ENCODE results near the gene PTPA.

The PTPA gene

GRCh38 chr9:129081388-129081904 lies 29.8 kb upstream of the PTPA start:
- peak; percentile 97 for DNase-seq (ENCODE audit: low spot score)

GRCh38 chr9:129084087-129084486 lies 27.1 kb upstream of the PTPA start:
- no peak for DNase-seq (ENCODE audit: low spot score)

DNA sequence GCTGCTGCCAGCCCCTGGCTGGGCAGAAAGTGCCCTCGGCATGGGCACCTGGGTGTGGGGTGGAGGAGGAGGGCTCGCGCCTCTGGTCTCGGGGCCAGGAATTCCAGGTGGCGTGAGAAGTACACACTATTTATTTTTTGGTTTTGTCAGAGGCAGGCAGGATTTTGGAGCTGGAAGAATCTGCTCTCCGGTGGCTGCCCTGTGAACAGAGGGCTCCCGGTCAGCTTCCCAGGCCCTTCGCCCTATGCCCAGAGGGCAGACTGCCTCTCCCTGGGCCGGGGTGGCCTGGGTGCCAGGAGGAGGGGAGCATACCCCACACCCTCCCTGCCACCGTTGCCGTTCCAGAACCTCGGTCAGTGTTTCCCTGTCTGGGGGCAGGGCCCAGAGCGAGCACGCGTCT lies 22.0 kb upstream of the PTPA start:
- no peak for DNase-seq (ENCODE audit: low spot score)

- DNase-seq (ENCODE audit: low spot score), result no peak
Measured at GRCh38 chr9:129093602-129094386, 17.4 kb upstream of the PTPA start.

- DNase-seq (ENCODE audit: low spot score), result no peak
Measured at GRCh38 chr9:129094387-129095169, 16.6 kb upstream of the PTPA start.

DNA sequence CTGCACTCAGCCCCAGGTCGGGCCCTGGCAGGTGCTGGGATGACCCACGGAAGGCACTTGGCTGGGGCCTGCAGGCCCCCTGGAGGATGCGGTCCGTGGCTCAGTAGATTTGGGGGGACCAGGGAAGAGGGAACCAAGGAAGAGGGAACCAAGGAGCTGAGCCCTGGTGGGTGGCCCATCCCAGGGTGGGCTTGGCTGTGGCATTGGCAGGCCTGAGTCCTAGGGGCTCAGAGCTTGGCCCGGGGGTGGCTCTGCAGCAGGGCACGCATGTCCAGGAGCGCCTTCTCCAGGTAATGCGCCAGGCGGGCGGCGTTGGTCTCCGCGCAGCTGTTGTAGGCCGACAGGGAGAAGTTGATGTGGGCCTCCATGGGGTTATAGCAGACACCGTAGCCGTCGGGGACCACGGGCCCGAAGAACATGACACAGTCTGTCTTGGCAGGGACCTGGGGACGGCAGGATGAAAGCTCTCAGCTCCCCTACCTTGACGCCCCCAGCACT lies 16.0 kb upstream of the PTPA start:
- DNase-seq (ENCODE audit: low spot score), result no peak

DNA sequence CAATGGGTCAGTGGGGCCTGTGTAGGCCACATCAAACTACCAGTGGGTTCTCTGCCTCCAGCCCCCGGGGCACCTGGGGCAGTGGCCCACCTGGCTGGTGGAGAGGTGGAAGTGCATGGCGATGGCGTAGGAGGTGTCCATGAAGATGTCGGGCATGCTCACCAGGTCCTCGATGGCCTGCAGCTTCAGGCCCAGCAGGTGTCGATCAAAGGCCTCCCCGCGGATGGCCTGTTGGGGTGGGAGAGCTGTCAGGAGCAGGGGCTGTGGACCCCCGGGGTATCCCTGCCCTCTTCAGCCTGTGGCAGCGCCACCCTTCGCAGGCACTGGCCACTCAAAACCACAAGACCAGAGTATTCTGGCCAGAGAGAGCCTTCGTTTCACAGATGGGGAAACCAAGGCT lies 15.3 kb upstream of the PTPA start:
- DNase-seq (ENCODE audit: low spot score), result no peak

GRCh38 chr9:129097671-129098306 lies 13.4 kb upstream of the PTPA start:
- DNase-seq (ENCODE audit: low spot score), result no peak

- no peak for DNase-seq (ENCODE audit: low spot score)
Measured at GRCh38 chr9:129098328-129098727, 12.9 kb upstream of the PTPA start.

GRCh38 chr9:129100383-129101169 lies 10.6 kb upstream of the PTPA start:
- DNase-seq (ENCODE audit: low spot score), result no peak

- no peak for DNase-seq (ENCODE audit: low spot score)
Measured at GRCh38 chr9:129101279-129101678, 9.9 kb upstream of the PTPA start.

- no peak for DNase-seq (ENCODE audit: low spot score)
Measured at GRCh38 chr9:129102095-129102525, 9.1 kb upstream of the PTPA start.

GRCh38 chr9:129102791-129103594 lies 8.2 kb upstream of the PTPA start:
- peak; percentile 78 for DNase-seq (ENCODE audit: low spot score)

DNA sequence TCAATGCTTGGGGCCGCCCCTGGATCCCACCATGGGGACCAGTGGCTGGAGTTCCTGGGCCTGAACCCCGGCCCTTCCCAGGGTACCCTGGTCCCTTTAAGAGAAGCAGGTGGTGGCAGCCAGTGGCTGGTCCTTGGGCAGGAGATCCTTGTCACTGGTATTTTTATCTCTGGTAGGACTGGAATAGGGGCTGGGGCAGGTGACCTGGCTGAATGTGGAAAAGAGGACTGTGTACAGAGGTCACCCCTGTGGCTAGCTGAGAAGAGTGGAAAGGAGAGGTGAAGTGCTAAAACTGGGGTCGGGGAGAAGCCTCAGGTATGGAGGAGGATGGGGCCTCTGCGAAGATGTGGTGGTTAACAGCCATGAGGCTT lies 7.6 kb upstream of the PTPA start:
- no peak for DNase-seq (ENCODE audit: low spot score)

DNA sequence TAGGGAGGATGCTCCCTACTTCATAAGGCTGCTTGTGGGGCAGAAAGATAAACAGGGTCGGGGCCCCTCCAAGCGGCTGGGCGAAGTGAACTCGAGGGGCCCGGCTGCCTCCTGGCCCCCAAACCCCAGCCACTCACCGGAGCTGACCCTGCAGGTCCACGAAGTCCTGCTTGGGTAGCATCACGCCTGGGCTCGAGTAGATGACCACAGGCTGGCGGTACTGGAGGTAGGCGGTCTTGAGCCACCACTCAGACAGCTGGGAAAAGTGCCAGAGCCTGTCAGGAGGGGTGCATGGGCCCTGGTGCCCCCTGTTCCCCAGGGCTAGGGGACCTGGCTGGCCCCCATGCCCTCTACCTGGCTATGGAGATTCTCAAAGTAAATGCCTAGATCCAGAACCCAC lies 7.2 kb upstream of the PTPA start:
- DNase-seq (ENCODE audit: low spot score), result no peak

GRCh38 chr9:129105857-129106694 lies 5.1 kb upstream of the PTPA start:
- DNase-seq (ENCODE audit: low spot score), result no peak

- DNase-seq (ENCODE audit: low spot score), result no peak
Measured at GRCh38 chr9:129107651-129108050, 3.6 kb upstream of the PTPA start.

DNA sequence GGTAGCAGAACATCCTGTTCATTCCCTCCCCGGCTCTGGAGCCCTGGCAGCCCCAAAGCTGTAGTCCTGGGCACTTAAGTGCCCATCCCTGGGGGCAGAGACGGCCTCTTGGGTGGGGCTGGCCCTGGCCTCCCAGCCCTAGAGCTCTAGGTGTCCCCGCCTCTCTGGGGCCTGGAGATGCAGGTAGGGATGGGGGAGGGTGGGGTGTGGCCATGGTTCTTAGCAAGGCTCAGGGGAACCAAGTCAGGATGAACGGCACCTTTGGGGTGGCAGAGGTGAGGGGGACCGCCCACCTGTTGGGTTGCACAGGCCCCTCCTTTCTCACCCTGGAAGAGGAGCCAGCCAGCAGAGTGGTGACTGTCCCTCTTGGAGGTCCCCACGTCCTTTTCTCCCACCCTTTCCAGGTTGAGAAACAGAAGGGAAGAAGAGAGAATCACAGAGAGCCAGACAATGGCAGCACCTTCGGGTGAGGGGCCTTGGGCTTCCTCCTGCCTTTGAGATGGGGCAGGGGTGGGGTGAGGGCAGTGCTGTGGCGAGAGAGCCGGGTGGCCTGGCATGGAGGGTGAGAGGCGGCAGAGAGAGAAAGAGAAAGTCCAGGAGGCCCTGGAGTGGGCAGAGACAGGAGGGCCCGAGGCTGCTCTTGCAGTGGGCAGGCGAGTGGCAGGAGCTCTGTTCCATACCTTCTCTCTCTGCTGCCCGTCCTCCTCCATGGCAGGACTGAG lies 3.0 kb upstream of the PTPA start:
- DNase-seq (ENCODE audit: low spot score), result no peak

GRCh38 chr9:129108805-129109536 lies 2.2 kb upstream of the PTPA start:
- no peak for DNase-seq (ENCODE audit: low spot score)

All from AG08396 (cell line).